Measurements from ENCODE around the gene COG1.
"Not testable (repeated sequence)": the region's sequence is repeated elsewhere in the genome, so short reads cannot be mapped to it uniquely, and the experiment has no call there.

DNA sequence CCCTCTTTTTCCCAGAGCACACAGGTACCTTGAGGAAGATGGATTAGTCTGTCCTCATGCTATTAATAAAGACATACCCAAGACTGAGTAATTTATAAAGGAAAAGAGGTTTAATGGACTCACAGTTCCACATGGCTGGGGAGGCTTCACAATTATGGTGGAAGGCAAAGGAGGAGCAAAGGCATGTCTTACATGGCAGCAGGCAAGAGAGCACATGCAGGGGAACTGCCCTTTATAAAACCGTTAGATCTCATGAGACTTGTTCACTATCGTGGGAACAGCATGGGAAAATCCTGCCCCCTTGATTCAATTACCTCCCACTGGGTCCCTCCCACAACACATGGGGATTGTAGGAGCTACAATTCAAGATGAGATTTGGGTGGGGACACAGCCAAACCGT is 48.6 kb upstream of the COG1 start:
- TF ChIP-seq POLR2A (IDR thresholded peaks at IDR 0.05) = not testable (repeated sequence)
- TF ChIP-seq, protein P1, sequence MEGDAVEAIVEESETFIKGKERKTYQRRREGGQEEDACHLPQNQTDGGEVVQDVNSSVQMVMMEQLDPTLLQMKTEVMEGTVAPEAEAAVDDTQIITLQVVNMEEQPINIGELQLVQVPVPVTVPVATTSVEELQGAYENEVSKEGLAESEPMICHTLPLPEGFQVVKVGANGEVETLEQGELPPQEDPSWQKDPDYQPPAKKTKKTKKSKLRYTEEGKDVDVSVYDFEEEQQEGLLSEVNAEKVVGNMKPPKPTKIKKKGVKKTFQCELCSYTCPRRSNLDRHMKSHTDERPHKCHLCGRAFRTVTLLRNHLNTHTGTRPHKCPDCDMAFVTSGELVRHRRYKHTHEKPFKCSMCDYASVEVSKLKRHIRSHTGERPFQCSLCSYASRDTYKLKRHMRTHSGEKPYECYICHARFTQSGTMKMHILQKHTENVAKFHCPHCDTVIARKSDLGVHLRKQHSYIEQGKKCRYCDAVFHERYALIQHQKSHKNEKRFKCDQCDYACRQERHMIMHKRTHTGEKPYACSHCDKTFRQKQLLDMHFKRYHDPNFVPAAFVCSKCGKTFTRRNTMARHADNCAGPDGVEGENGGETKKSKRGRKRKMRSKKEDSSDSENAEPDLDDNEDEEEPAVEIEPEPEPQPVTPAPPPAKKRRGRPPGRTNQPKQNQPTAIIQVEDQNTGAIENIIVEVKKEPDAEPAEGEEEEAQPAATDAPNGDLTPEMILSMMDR (IDR thresholded peaks at IDR 0.05) = not testable (repeated sequence)
